Astrocyte of the cerebellum (primary cell): ENCODE results near the gene CCL2.

ENCODE experiments used
- DNase-seq: peaks from one replicate; pipeline ENCODE4 v3.0.0-alpha.2; 2011; ENCODE audit warnings: low read depth
- H3K4me3 ChIP-seq: 2 replicates; pipeline ENCODE4 v1.5.1; 2011; ENCODE audit warnings: mild to moderate bottlenecking, low read depth, low read length, moderate library complexity
- in situ Hi-C: cut with HindIII; loops from 2 replicates; pipeline ENCODE4 v1.10.0; 2017; ENCODE audit warnings: low sequenced_read_pairs
- TF ChIP-seq, protein P1 (sequence below): IDR thresholded peaks from 2 replicates; pipeline ENCODE4 v1.5.1; 2012; ENCODE audit warnings: low read length, low read depth, moderate library complexity, mild to moderate bottlenecking; ENCODE audit errors: missing control alignments

The CCL2 gene

DNA sequence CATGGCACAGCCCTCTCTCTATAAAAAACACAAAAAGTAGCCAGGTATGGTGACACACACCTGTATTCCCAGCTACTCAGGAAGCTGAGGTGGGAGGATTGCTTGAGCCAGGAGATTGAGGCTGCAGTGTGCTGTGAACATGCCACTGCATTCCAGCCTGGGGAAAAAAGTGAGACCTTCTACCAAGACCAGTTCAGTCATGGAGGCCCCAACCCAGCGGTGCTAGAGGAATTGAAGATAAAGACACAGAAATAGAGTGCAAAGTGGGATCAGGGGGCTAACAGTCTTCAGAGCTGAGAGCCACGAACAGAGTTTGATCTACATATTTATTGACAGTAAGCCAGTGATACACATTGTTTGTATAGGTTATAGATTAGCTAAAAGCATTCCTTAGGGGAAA, 48.5 kb downstream of the CCL2 start:
- TF ChIP-seq, protein P1, sequence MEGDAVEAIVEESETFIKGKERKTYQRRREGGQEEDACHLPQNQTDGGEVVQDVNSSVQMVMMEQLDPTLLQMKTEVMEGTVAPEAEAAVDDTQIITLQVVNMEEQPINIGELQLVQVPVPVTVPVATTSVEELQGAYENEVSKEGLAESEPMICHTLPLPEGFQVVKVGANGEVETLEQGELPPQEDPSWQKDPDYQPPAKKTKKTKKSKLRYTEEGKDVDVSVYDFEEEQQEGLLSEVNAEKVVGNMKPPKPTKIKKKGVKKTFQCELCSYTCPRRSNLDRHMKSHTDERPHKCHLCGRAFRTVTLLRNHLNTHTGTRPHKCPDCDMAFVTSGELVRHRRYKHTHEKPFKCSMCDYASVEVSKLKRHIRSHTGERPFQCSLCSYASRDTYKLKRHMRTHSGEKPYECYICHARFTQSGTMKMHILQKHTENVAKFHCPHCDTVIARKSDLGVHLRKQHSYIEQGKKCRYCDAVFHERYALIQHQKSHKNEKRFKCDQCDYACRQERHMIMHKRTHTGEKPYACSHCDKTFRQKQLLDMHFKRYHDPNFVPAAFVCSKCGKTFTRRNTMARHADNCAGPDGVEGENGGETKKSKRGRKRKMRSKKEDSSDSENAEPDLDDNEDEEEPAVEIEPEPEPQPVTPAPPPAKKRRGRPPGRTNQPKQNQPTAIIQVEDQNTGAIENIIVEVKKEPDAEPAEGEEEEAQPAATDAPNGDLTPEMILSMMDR = no peak
- H3K4me3 ChIP-seq = no peak overlapping the region
- in situ Hi-C loops = loop anchor here (5.0 to 25.0 kb wide), 2 partner anchors 96 to 234 kb away; no protein-coding TSS in a partner anchor
- DNase-seq = no peak

DNA sequence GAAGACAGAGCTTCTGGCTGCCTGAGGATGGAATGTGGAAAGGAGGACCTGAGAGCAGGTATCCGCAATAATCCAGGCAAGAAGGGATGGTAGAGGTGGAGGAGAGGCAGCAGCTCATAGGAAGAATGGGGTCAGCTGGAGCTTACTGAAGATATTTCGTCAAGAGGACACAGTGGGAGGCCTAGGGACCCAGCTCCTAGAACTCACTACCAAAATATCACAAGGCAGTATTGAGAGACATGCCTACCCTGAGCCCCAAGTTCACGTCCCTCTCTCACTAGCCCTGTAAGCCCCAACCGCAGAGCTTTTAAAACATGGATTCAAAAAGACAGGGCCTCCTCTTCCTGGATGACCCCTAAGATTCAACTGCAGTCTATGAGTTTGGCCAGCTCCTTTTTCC, 50.0 kb downstream of the CCL2 start:
- TF ChIP-seq, protein P1 = no peak
- no peak overlapping the region for H3K4me3 ChIP-seq
- no peak for DNase-seq
- in situ Hi-C loops = loop anchor here (25.0 kb wide), 1 partner anchor 232 kb away; no protein-coding TSS in a partner anchor

DNA sequence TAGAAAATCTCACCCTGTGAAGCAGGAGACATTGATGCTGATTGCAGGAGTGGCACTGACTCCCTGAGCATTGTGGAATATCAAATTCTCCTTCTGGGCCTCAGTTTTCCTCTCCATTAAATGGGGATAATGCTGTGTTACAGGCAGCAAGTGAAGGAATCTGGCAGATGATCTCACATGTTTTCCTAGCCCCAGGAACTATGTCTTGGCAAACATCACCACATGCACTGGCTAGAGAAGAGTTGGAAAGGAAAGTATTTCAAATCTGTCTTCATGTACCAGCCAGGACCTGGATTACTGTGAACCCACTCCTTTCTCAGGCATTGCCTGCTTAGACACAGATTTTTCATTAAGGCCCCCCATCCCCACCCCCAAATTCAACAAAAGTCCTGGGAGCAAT, 50.5 kb downstream of the CCL2 start:
- no peak overlapping the region for H3K4me3 ChIP-seq
- TF ChIP-seq, protein P1 = no peak
- DNase-seq = no peak
- in situ Hi-C loops = loop anchor here (25.0 kb wide), 1 partner anchor 232 kb away; no protein-coding TSS in a partner anchor

DNA sequence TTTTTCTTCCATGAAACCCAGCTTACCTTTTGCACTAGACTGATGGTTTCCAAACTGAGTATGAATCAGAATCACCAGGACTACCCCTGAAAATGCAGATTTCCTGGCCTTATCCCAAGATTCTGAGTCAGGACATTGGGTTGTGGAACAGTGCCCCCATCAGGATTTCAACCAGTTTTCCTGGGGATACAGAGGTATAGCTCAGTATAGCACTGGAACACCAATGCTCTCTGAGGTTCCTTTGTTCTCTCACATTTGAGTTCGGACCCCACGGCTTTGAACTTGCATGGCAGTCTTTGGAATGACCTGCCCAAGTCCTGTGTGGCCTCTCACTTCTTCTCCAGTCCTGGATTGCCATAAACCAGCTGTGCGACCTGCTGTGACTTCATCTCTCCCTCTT, 51.4 kb downstream of the CCL2 start:
- in situ Hi-C loops = loop anchor here (25.0 kb wide), 1 partner anchor 231 kb away; no protein-coding TSS in a partner anchor
- TF ChIP-seq, protein P1 = peak; percentile 67
- H3K4me3 ChIP-seq = no peak overlapping the region
- peak; percentile 74 for DNase-seq
